GM10266 (cell line): ENCODE results near the gene NT5DC4.

Experiments used
- DNase-seq: peaks from one replicate; pipeline ENCODE4 v3.0.0; 2012; ENCODE audit errors: extremely low spot score
- CTCF ChIP-seq: IDR thresholded peaks from 2 replicates; pipeline ENCODE4 v1.5.1; 2012; ENCODE audit warnings: mild to moderate bottlenecking, low read depth; ENCODE audit not compliant: control insufficient read depth, insufficient read depth; ENCODE audit errors: missing control alignments

The NT5DC4 gene

GRCh38 chr2:112788653-112789052, 67.8 kb downstream of the NT5DC4 start:
- DNase-seq = no peak
- TF ChIP-seq CTCF = no peak
